Small intestine (tissue), 7 donors: ENCODE results near the gene NOD1. TPM values are rescaled to one million over a fixed set of nuclear protein-coding genes. Genes with fewer than 3 reads are reported as not detected.
A peak's percentile ranks its signal among the peaks of the same experiment; 100 is the strongest.
"Not testable (repeated sequence)": the region's sequence is repeated elsewhere in the genome, so short reads cannot be mapped to it uniquely, and the experiment has no call there.

Source experiments
- DNase-seq, 2 donors: peaks; one replicate each; pipeline versions ENCODE4 v3.0.0 to v3.0.0-alpha.2; 2013
- FAIRE-seq: peaks from 2 replicates; lab custom pipeline; 2012; peaks lifted over from hg19 to GRCh38; lab: Jason Lieb, UNC
- H3K27ac ChIP-seq, 3 donors: one replicate each; pipeline ENCODE4 v1.5.1; 2013; ENCODE audit warnings: low read length in 2 of 3, mild to moderate bottlenecking in 2 of 3, control low read depth in 1 of 3, inconsistent platforms in 1 of 3, low read depth in 1 of 3, moderate library complexity in 1 of 3
- H3K27me3 ChIP-seq, 3 donors: one replicate each; pipeline ENCODE4 v1.6.1; 2013; ENCODE audit warnings: low read length in 3 of 3, inconsistent platforms in 1 of 3; ENCODE audit not compliant: control insufficient read depth in 3 of 3, insufficient read depth in 3 of 3
- H3K36me3 ChIP-seq, 3 donors: one replicate each; pipeline ENCODE4 v1.6.1; 2013; ENCODE audit warnings: low read length in 3 of 3, inconsistent platforms in 1 of 3, low read depth in 1 of 3, mild to moderate bottlenecking in 1 of 3, moderate library complexity in 1 of 3; ENCODE audit not compliant: control insufficient read depth in 3 of 3, insufficient read depth in 2 of 3
- H3K4me1 ChIP-seq, 3 donors: one replicate each; pipeline ENCODE4 v1.6.1; 2013; ENCODE audit warnings: low read length in 2 of 3, inconsistent platforms in 1 of 3, low read depth in 1 of 3, mild to moderate bottlenecking in 1 of 3, moderate library complexity in 1 of 3; ENCODE audit not compliant: control insufficient read depth in 3 of 3, insufficient read depth in 2 of 3
- H3K4me3 ChIP-seq, 3 donors: one replicate each; pipeline ENCODE4 v1.5.1; 2013; ENCODE audit warnings: low read length in 3 of 3, control low read depth in 1 of 3, inconsistent platforms in 1 of 3, low read depth in 1 of 3, mild to moderate bottlenecking in 1 of 3, moderate library complexity in 1 of 3
- H3K9me3 ChIP-seq, 2 donors: one replicate each; pipeline ENCODE4 v1.6.1; 2013; ENCODE audit warnings: low read depth in 1 of 2, low read length in 1 of 2; ENCODE audit not compliant: control insufficient read depth in 2 of 2, insufficient read depth in 1 of 2
- WGBS, 3 donors: extraction: QIAGEN DNeasy Blood & Tissue Kit; methylation state at CpG; one replicate each; pipeline ENCODE4 v1.1.7; 2013; 5-methylcytosine and 5-hydroxymethylcytosine counted together
- polyA plus RNA-seq, 4 donors: library from polyadenylated mRNA; stranded (reverse) in 3 of 4; unstranded in 1 of 4; fragments of 200-250 nt in 3 of 4; fragments of 120-200 nt in 1 of 4; gene quantifications; one replicate each; pipeline versions ENCODE4 v1.2.1 to v1.2.3, GENCODE V29; 2013
- donor health status: healthy with polysubstance abuse.
- donor health status: control.
- donor health status: control.
- donor health status: Bipolar disorder and iron deficiency.
- donor health status: healthy.

NOD1 gene
- polyA plus RNA-seq, 4 donors = 3.4 to 8.9 (median 5.5) TPM

DNA sequence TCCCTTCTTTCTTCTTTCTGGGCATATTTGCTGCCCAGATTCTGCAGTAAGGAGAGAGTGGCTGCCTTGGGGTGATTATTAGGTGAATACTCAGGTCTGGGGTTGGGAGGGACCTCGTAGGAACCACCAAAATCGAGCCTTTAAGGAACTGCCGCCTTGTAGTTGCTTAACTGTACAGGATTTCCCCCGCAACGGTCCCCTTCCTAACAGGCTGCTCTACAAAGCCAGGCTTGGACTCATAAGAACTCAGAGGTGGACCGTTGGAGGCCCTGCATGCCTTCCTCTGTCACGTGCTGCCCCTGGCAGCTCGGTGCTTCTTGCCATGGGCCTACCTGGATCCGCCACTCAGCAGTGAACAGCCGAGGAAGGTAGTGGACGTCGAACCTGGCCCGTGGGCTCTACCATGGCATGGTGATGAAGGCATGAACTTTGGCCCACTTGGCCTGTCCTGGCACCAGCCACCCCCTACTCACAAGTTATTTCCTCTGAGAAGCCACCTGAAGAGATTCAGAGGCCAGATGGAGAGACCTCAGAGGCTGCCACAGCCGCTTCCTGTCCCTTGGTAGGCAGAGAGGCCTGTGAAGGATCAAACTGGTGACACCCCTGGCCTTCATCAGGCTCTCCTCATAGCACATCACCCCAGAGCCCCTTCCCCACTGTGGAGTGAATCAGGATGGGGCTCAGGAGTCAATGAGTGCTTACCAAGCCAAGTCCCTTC, 54.6 kb downstream of the NOD1 start:
- Histone ChIP-seq H3K4me1 (peaks cover 0 to 3% (median 0%) of the 10 kb centered on the region in 3 donors), H3K36me3 (peaks cover 0 to 30% (median 7%) of the 10 kb centered on the region in 3 donors), H3K27ac (no peak overlapping the region), H3K27me3 (no peaks in the 10 kb centered on the region), H3K9me3 (no peaks in the 10 kb centered on the region), H3K4me3 (no peak overlapping the region)
- DNase-seq (no peak), FAIRE-seq (no peak)
- WGBS, 3 donors = 92 to 97% (median 94%) methylated on average over 14 of the region's 14 CpGs

DNA sequence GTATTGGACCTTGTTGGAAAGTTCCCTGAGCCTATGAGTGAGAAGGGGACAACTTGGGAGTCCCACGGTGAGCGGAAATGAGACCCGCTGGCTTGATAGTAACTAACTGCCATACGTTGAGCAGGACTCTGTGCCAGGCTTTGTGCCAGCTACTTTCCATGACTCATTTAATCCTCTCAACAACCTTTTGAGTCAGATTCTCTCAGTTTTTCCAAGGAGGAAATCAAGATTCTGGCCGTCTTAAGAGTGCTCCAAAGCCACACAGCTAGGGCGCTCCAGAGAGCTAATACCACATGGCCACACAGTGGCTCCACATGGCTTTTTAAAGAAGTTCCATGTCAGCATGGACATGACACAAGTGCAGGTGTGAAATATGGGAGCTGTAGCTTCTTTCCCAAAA, 55.7 kb downstream of the NOD1 start:
- H3K27me3 ChIP-seq = no peaks in the 10 kb centered on the region
- no peak for FAIRE-seq
- no peaks in the 10 kb centered on the region for H3K4me1 ChIP-seq
- DNase-seq = no peak
- H3K27ac ChIP-seq = no peak overlapping the region
- WGBS, 3 donors = 88 to 95% (median 88%) methylated on average over 6 of the region's 6 CpGs
- peaks cover 0 to 28% (median 7%) of the 10 kb centered on the region in 3 donors for H3K36me3 ChIP-seq
- no peaks in the 10 kb centered on the region for H3K9me3 ChIP-seq
- no peak overlapping the region for H3K4me3 ChIP-seq

DNA sequence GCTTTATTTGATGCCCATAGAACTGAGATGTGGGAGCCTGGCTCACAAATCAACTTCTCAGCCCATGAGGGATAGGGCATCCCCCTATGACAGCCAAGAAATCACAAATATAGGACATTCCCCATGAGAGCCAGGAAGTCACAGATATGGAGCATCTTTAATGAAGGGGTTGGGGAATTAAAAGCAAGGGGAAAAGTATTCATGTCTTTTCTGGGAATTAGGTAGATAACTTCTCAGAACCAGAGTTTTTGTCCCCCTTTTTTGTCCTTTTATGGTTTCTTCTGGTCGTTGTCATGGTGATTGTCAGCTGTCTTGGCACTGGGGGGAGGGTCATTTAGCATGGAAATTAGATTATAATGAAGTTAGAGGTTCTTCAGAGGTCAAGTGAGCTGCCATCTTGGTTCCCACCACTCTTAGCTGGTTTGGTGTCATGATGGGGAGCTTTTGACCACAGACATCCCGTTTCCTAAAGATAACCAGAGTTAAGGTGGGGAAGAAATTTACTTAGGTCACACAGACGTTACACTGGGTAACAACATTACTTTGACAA, 56.9 kb downstream of the NOD1 start:
- no peak overlapping the region for H3K4me3 ChIP-seq
- no peak for DNase-seq
- no peaks in the 10 kb centered on the region for H3K4me1 ChIP-seq
- FAIRE-seq = no peak
- 83 to 89% (median 88%) methylated on average over 3 of the region's 3 CpGs for WGBS, 3 donors
- no peaks in the 10 kb centered on the region for H3K9me3 ChIP-seq
- no peak overlapping the region for H3K27ac ChIP-seq
- H3K36me3 ChIP-seq = peaks cover 0 to 22% (median 4%) of the 10 kb centered on the region in 3 donors
- no peaks in the 10 kb centered on the region for H3K27me3 ChIP-seq

DNA sequence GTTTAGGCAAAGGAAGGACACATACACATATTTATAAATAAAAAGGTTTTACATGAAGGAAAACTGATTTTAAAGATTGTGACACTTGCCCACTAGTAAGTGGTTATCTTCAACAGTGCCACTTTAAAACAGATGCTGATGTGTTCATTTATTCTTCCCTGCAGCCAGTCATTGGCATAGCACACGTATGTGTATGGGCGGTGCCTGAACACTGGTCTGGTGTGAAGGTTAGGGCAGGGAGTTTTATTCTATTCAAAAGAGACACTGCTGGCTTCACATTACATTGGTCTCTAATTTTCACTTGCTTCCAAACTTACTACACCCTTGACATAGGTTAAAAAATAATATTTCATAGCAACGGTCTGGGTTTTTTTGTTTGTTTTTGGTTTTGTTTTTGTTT, 57.9 kb downstream of the NOD1 start:
- no peaks in the 10 kb centered on the region for H3K9me3 ChIP-seq
- FAIRE-seq = no peak
- no peaks in the 10 kb centered on the region for H3K27me3 ChIP-seq

DNA sequence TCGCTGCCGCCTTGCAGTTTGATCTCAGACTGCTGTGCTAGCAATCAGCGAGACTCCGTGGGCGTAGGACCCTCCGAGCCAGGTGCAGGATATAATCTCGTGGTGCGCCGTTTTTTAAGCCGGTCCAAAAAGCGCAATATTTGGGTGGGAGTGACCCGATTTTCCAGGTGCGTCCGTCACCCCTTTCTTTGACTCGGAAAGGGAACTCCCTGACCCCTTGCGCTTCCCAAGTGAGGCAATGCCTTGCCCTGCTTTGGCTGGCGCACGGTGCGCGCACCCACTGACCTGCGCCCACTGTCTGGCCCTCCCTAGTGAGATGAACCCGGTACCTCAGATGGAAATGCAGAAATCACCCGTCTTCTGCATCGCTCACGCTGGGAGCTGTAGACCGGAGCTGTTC, 58.5 kb downstream of the NOD1 start:
- not testable (repeated sequence) for DNase-seq, H3K4me1 ChIP-seq, H3K27ac ChIP-seq, H3K27me3 ChIP-seq, FAIRE-seq, H3K4me3 ChIP-seq, H3K9me3 ChIP-seq
- peaks cover 0 to 12% (median 2%) of the 10 kb centered on the region in 3 donors for H3K36me3 ChIP-seq
- WGBS, 3 donors = 94 to 100% (median 98%) methylated on average over 11 to 22 of the region's 26 CpGs

More for the DNA sequence above, 57.9 kb downstream of the NOD1 start:
- Histone ChIP-seq H3K36me3 (peaks cover 0 to 15% (median 4%) of the 10 kb centered on the region in 3 donors), H3K27ac (no peak overlapping the region), H3K4me1 (no peaks in the 10 kb centered on the region), H3K4me3 (no peak overlapping the region)
- no peak for DNase-seq
- 87 to 94% (median 91%) methylated on average over 3 of the region's 3 CpGs for WGBS, 3 donors

GRCh38 chr7:30413864-30414263, 64.7 kb downstream of the NOD1 start:
- DNase-seq (no peak), FAIRE-seq (no peak)
- H3K27me3 ChIP-seq = no peaks in the 10 kb centered on the region
- H3K4me1 ChIP-seq = no peaks in the 10 kb centered on the region
- H3K27ac ChIP-seq = no peak overlapping the region
- no peak overlapping the region for H3K4me3 ChIP-seq
- peaks cover 0 to 5% (median 0%) of the 10 kb centered on the region in 3 donors for H3K36me3 ChIP-seq
- H3K9me3 ChIP-seq = peaks cover 0 to 7% of the 10 kb centered on the region in 2 donors
- WGBS, 3 donors = 97 to 98% (median 97%) methylated on average over 7 of the region's 7 CpGs

DNA sequence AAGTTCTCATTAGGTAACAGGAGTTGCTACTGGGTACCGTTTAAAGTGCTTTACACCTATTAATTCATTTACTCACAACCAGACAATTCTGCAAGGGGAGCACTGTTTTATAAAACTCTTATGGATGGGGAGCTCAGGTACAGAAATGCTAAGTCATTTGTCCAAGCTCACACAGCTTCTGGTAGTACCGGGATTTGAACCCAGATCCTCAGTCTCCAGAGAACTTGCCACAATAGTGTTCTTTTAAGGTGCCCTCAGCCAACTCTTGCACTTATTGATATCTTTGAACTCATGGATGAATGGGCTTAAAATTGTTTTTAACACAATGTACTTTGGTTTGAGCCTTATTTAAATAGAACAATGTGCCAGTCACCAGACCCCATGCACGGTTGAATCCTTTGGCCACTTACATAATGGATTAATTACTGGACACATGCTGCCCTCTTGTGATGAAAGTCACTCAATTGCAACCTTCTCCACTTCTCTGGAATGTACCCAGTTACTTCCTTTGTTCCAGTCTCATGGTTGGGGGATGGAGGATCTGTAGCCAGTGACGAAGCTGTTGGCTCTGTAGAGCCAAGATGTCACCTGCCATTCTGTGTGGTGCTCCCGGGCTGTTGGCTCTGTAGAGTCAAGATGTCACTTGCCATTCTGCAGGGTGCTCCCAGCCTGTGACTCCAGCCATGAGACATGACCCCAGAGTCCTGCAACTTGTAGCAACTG, 65.6 kb downstream of the NOD1 start:
- Histone ChIP-seq H3K4me3 (no peak overlapping the region), H3K36me3 (peaks cover 0 to 5% (median 0%) of the 10 kb centered on the region in 3 donors), H3K27ac (no peak overlapping the region), H3K27me3 (no peaks in the 10 kb centered on the region), H3K9me3 (peaks cover 0 to 7% of the 10 kb centered on the region in 2 donors), H3K4me1 (no peaks in the 10 kb centered on the region)
- WGBS, 3 donors = 61 to 67% (median 63%) methylated on average over 5 of the region's 5 CpGs
- FAIRE-seq (no peak), DNase-seq (peak; percentile 69 to 74)

- no peak for FAIRE-seq
- H3K4me1 ChIP-seq = no peaks in the 10 kb centered on the region
- H3K27ac ChIP-seq = no peak overlapping the region
- no peak overlapping the region for H3K4me3 ChIP-seq
- no peaks in the 10 kb centered on the region for H3K27me3 ChIP-seq
- peaks cover 0 to 7% of the 10 kb centered on the region in 2 donors for H3K9me3 ChIP-seq
- no peak for DNase-seq
- peaks cover 0 to 5% (median 0%) of the 10 kb centered on the region in 3 donors for H3K36me3 ChIP-seq
- WGBS, 3 donors = 55 to 81% (median 72%) methylated on average over 3 of the region's 3 CpGs
Measured at GRCh38 chr7:30411897-30412296, 66.7 kb downstream of the NOD1 start.
